ENCODE data around the gene FAM210A.
"Not testable (repeated sequence)": the region's sequence is repeated elsewhere in the genome, so short reads cannot be mapped to it uniquely, and the experiment has no call there.

FAM210A gene

GRCh38 chr18:13703899-13704298 is 22.5 kb downstream of the FAM210A start:
- DNase-seq (ENCODE audit: low read depth in 2 of 2) = no peak

GRCh38 chr18:13700153-13700552 is 26.2 kb downstream of the FAM210A start:
- no peak for DNase-seq (ENCODE audit: low read depth in 2 of 2)

DNA sequence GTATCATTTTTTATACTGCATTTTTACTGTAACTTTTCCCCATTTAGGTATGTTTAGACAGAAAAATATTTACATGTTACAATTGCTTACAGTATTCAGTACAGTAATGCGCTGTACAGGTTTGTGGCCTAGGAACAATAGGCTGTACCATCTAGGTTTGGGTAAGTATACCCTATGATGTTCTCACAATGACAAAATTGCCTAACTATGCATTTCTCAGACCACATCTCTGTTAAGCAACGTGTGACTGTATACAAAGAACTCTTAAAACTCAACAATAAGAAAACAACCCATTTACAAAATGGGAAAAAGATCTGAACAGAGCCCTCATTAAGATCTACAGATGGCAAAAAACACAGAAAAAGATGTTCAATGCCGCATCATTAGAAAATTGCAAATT is 29.4 kb downstream of the FAM210A start:
- DNase-seq (ENCODE audit: low read depth in 2 of 2) = no peak

DNA sequence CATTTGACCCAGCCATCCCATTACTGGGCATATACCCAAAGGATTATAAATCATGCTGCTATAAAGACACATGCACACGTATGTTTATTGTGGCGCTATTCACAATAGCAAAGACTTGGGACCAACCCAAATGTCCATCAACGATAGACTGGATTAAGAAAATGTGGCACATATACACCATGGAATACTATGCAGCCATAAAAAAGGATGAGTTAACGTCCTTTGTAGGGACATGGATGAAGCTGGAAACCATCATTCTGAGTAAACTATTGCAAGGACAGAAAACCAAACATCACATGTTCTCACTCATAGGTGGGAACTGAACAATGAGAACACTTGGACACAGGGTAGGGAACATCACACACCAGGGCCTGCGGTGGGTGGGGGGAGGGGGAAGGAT is 31.0 kb downstream of the FAM210A start:
- DNase-seq (ENCODE audit: low read depth in 2 of 2) = not testable (repeated sequence)

- not testable (repeated sequence) for DNase-seq (ENCODE audit: low read depth in 2 of 2)
Measured at GRCh38 chr18:13690060-13690459, 36.3 kb downstream of the FAM210A start.

- no peak for DNase-seq (ENCODE audit: low read depth in 2 of 2)
Measured at GRCh38 chr18:13688191-13689136, 37.9 kb downstream of the FAM210A start.

GRCh38 chr18:13684546-13684945 is 41.8 kb downstream of the FAM210A start:
- DNase-seq (ENCODE audit: low read depth in 2 of 2) = no peak

DNA sequence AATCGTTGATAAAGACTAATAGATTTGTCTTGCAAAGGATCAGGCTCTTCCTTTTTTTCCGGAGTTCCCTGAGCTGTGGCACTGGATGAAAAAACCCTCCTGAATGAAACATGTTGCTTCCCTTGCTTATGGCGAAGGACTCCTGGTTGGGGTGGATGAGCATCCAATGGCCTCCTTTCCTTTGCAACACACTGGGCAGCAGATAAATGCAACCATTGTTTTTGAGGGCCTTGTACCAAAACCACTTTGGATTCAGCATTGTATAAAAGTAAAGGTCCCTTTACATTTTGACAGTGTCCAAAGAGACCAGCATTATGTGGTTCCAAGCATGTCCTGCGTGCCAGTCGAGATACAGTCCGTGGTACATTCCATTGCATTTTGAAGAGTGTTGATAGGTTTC is 44.7 kb downstream of the FAM210A start:
- no peak for DNase-seq (ENCODE audit: low read depth in 2 of 2)

DNA sequence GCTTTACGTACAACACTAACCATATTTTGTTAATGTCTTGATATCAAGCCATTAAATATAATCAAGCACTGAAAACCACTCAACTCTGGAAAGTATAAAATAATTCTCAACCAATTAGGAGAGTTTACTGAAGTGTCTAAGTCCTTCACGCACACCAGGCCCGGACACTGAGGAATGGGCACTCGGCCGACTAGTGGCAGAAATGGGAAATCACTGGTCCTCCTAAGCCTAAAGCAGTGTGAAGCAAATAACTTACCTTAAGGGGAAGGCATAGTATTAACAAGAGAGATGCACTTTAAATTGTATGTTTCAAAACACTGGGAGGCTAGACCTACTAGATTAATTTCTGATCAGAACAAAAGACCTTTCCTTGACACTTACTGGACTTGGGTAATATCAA is 45.7 kb downstream of the FAM210A start:
- no peak for DNase-seq (ENCODE audit: low read depth in 2 of 2)

GRCh38 chr18:13677350-13677749 is 49.0 kb downstream of the FAM210A start:
- not testable (repeated sequence) for DNase-seq (ENCODE audit: low read depth in 2 of 2)

GRCh38 chr18:13676471-13676870 is 49.9 kb downstream of the FAM210A start:
- DNase-seq (ENCODE audit: low read depth in 2 of 2) = no peak

GRCh38 chr18:13672657-13673056 is 53.7 kb downstream of the FAM210A start:
- no peak for DNase-seq (ENCODE audit: low read depth in 2 of 2)

- DNase-seq (ENCODE audit: low read depth in 2 of 2) = no peak
Measured at GRCh38 chr18:13661779-13662256, 64.5 kb downstream of the FAM210A start.

DNA sequence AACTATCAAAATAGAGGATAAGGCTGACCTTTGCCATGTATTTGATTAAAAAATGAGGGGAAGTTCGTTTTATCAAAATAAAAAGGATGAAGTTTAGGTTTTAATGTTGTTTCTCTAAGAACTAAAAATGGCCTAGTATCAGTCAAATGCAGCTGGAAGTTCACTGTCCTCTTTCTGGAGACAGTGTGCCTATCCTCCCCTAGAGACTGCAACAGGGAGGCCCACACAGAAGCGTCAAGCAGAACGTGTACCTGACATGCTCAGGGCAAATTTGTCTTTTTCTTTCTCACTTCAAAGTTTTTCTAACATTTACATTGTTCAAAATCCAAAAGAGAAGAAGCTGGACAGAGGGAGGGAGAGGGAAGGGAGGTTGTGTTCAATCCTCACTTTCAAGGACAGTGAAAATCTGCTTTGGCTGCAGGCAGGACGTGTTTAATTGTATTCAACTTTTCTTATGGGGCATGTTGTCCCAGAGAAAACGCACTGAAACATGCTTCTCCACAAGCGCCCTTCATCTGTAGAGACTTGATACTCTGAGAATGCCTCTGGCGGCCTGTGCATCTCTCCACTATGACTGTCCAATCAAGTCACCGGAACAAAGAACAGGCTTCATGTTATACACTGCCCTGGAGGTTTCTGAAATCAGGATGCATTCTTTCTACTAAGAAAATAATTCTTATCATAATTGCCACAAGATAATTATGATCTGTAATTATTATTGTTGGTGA is 65.1 kb downstream of the FAM210A start:
- DNase-seq (ENCODE audit: low read depth in 2 of 2) = no peak

GRCh38 chr18:13660510-13660909 is 65.8 kb downstream of the FAM210A start:
- no peak for DNase-seq (ENCODE audit: low read depth in 2 of 2)

DNA sequence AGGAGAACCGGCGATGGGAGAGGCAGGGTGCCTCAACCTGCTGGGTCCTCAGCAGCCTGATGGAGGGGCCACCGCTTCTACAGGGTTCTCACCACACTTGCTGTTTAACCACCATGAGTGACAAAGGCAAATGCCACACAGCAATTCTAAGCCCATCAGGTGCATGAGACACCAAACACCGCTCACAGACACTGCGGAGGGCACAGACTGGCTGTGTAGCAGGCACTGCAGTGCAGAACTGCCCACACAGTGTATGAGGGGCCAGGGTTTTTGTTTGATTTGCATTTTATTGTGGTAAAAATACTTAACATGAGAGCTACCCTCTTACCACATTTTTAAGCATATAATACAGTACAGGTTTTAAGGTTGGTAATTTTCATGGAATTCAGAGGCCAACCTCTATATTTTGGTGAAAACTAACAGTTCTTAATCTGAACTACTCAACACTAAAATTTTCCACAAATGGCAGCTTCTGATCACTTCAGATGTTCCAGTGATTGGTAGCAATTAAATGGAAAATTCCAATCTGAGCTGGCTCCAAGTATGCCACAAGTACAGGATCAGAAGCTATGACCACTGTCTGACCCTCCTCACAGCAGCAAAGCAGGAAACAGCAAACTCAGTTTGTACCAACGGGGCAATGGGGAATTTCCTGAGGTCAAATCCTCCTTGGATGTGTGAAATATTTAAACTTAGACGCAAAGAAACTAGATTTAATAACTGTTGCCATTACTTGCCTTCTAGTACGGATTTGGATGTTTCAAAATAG is 67.7 kb downstream of the FAM210A start:
- no peak for DNase-seq (ENCODE audit: low read depth in 2 of 2)

GRCh38 chr18:13657974-13658373 is 68.4 kb downstream of the FAM210A start:
- no peak for DNase-seq (ENCODE audit: low read depth in 2 of 2)

- DNase-seq (ENCODE audit: low read depth in 2 of 2) = no peak
Measured at GRCh38 chr18:13653746-13654433, 72.5 kb downstream of the FAM210A start.

DNA sequence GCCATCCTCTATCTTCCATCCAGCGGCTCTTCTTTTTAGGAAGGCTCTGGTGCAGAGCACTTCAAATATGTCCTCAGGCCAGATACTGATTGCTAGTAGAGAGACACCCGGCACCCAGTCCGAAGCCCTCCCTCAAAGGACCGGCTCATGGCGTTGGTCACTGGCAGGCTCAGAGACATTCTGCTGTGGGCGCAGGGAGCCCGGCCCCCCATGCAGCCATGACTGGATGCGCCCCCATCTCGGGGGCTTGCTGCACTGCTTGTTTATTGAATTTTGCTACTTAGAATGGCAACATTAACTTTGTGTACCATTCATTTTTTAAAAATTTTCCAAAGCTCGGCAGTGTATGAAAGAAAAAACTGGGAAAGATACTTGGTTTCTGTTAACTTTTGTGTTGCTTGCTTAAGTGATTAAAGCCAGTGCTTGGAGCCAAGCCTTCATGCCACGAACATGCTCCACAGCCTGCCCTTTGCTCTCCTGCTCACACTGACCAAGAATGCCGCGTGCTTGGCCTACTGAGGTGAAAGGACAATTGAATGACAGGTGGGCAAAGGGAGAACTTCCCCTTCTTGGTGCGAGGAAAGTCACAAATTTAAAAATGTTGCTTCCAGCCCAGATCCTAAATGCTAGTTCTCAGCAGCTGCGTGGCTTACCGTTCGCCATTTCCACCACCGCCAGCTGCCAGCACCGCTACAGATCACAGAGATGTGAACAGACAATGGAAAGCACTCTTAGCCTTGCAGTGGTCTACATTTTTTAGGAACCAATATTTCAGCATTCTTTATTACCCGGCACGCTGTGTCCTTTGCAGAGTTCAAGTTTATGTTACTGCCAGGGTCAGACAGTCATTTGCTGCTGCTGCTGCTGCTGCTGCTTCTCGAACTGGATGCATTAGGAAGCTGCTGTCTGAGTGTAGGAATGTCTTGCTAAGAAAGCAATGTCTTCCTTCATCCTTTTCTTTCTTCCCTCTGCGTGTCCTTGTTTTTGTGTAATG is 76.7 kb downstream of the FAM210A start:
- DNase-seq (ENCODE audit: low read depth in 2 of 2) = no peak

DNA sequence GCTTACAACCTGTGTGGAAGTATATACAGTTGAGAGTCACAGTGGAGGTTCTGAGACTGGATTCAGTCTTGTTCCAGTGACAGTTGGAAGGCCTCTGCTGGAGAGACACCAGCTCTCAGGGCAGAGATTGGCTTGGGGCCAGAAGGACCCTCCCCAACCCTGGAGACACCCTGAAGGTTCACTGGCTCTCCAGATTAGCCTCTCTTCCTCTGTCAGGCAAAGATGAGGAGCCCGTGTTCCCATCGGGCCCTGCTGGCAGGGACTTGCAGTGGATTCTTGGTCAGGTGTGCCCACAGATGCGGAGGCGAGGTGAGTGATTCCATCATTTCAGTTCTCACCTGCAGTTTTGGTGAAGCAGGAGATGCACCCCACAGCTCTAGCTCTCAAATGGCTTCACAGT is 78.6 kb downstream of the FAM210A start:
- no peak for DNase-seq (ENCODE audit: low read depth in 2 of 2)
